Testis (tissue), 2 donors: Measurements from ENCODE around the gene SH2B3.

ENCODE experiments used
- POLR2A ChIP-seq: fragments of 450-650 bp; IDR thresholded peaks from one replicate; pipeline ENCODE4 v1.6.1; 2017; ENCODE audit warnings: antibody characterized with exemption, mild to moderate bottlenecking, moderate library complexity
- TF ChIP-seq, protein P1 (sequence below), 3 experiments: fragments of 450-650 bp in 2 of 3; fragments of 200-600 bp in 1 of 3; sonication (generic) in 1 of 3; IDR thresholded peaks; one replicate each; pipeline ENCODE4 v1.5.1; 2016 to 2019; ENCODE audit warnings: antibody characterized with exemption in 3 of 3, mild to moderate bottlenecking in 2 of 3, moderate library complexity in 1 of 3

DNA sequence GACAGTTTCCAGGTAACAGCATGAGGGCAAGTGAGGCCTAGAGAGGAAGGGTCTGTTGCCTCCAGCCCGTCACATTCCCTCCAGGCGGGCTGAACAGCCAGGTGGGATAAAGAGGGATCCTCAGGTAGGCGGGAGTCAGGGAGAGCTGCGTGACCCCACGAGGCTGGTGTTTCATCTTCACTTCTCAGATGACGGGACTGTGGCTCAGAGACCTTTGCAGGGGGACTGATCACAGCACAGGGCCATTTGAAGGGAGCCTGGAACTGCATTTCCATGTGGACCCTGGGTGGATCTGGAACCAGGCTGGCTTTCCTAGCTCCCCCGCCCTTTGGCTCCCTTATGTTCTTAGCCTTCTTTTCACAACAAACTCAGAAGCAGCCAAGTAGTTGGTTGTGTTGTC is 37.4 kb downstream of the SH2B3 start:
- TF ChIP-seq, protein P1, sequence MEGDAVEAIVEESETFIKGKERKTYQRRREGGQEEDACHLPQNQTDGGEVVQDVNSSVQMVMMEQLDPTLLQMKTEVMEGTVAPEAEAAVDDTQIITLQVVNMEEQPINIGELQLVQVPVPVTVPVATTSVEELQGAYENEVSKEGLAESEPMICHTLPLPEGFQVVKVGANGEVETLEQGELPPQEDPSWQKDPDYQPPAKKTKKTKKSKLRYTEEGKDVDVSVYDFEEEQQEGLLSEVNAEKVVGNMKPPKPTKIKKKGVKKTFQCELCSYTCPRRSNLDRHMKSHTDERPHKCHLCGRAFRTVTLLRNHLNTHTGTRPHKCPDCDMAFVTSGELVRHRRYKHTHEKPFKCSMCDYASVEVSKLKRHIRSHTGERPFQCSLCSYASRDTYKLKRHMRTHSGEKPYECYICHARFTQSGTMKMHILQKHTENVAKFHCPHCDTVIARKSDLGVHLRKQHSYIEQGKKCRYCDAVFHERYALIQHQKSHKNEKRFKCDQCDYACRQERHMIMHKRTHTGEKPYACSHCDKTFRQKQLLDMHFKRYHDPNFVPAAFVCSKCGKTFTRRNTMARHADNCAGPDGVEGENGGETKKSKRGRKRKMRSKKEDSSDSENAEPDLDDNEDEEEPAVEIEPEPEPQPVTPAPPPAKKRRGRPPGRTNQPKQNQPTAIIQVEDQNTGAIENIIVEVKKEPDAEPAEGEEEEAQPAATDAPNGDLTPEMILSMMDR (IDR thresholded peaks at IDR 0.05): no peak
- TF ChIP-seq POLR2A: no peak
